Sigmoid colon (tissue), 7 donors: ENCODE measurements around the gene CAMKK2. TPM values are rescaled to one million over a fixed set of nuclear protein-coding genes. Genes with fewer than 3 reads are reported as not detected.
"Not testable (repeated sequence)": the region's sequence is repeated elsewhere in the genome, so short reads cannot be mapped to it uniquely, and the experiment has no call there.

Source experiments
- DNase-seq: peaks from one replicate; pipeline ENCODE4 v3.0.0-alpha.2; 2019
- H3K27ac ChIP-seq, 4 donors: fragments of 200-600 bp; sonication (generic); one replicate each; pipeline ENCODE4 v1.5.1; 2016 to 2019; ENCODE audit warnings: mild to moderate bottlenecking in 1 of 4
- H3K27me3 ChIP-seq, 3 donors: fragments of 200-600 bp; sonication (generic); one replicate each; pipeline ENCODE4 v1.5.1; 2019; ENCODE audit warnings: mild to moderate bottlenecking in 1 of 3
- H3K36me3 ChIP-seq, 4 donors: fragments of 200-600 bp; sonication (generic); one replicate each; pipeline ENCODE4 v1.5.1; 2016 to 2019
- H3K4me1 ChIP-seq, 4 donors: fragments of 200-600 bp; sonication (generic); one replicate each; pipeline ENCODE4 v1.5.1; 2017 to 2019
- H3K4me3 ChIP-seq, 4 donors: fragments of 200-600 bp; sonication (generic); one replicate each; pipeline ENCODE4 v1.5.1; 2017 to 2019; ENCODE audit warnings: mild to moderate bottlenecking in 2 of 4, moderate library complexity in 1 of 4
- H3K9me3 ChIP-seq, 4 donors: fragments of 200-600 bp in 3 of 4; sonication (generic) in 3 of 4; one replicate each; pipeline versions ENCODE4 v1.5.1 to v1.6.1; 2013 to 2019
- EP300 ChIP-seq, 4 donors: sonication (generic); formaldehyde crosslinking; IDR thresholded peaks; one replicate each; pipeline ENCODE4 v1.6.1; 2017; ENCODE audit warnings: antibody characterized with exemption in 4 of 4
- POLR2A ChIP-seq, 2 donors: fragments of 450-650 bp; IDR thresholded peaks; one replicate each; pipeline ENCODE4 v1.6.1; 2016; ENCODE audit warnings: antibody characterized with exemption in 2 of 2, mild to moderate bottlenecking in 2 of 2, moderate library complexity in 2 of 2
- POLR2AphosphoS5 ChIP-seq, 4 donors: sonication (generic); formaldehyde crosslinking; IDR thresholded peaks; one replicate each; pipeline ENCODE4 v1.6.1; 2017; ENCODE audit warnings: antibody characterized with exemption in 4 of 4
- WGBS, 2 donors: extraction: QIAGEN DNeasy Blood & Tissue Kit; methylation state at CpG; one replicate each; pipeline ENCODE4 v1.1.7; 2013; 5-methylcytosine and 5-hydroxymethylcytosine counted together
- intact Hi-C: fragments of 100-400 bp; cut with DNase I; formaldehyde crosslinking; loops from one replicate; pipeline ENCODE4 v1.15.1; 2023
- polyA plus RNA-seq, 3 donors: library from polyadenylated mRNA; stranded (reverse); fragments of 200-250 nt; gene quantifications; one replicate each; pipeline ENCODE4 v1.2.3, GENCODE V29; 2013
- total RNA-seq, 4 donors: library from RNA; depleted of rRNA; stranded (reverse); fragments of >200 nt; gene quantifications; one replicate each; pipeline ENCODE4 v1.1.0, GENCODE V29; 2016
- TF ChIP-seq, protein P1 (sequence below), 4 experiments: fragments of 450-650 bp in 3 of 4; fragments of 200-600 bp in 1 of 4; IDR thresholded peaks; one replicate each; pipeline ENCODE4 v1.5.1; 2016 to 2019; ENCODE audit warnings: antibody characterized with exemption in 4 of 4, mild to moderate bottlenecking in 3 of 4, moderate library complexity in 2 of 4
- donor health status: healthy with polysubstance abuse.
- donor health status: Bipolar disorder and iron deficiency.
- donor health status: healthy.

CAMKK2 gene
- total and polyA plus RNA-seq, 7 donors, result 18.0 to 33.8 (median 25.0) TPM

DNA sequence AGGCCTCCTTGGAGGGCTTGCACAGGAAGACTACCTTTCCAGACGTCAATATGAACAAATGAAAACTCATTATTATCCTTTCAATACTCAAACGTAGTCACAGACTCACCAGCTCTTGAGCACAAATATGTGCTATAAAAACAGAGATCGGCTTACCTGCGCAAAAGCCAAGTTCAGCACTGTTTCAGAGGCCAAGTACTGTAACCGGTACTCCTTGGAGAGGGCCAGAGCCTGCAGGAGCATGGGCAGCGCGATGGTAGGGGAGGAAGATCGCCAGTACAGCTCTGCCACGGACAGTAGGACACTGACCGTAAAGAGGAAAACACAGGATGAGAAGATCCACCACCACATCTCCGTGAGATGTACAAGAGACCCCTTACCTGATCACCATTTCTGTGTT lies 21.6 kb upstream of the CAMKK2 start:
- intact Hi-C loops, result no loop called here
- Histone ChIP-seq H3K36me3 (peaks cover 0 to 62% (median 14%) of the 10 kb centered on the region in 4 donors), H3K27ac (no peak overlapping the region), H3K9me3 (no peaks in the 10 kb centered on the region), H3K4me1 (no peaks in the 10 kb centered on the region), H3K27me3 (no peaks in the 10 kb centered on the region), H3K4me3 (no peak overlapping the region)
- TF ChIP-seq POLR2A (IDR thresholded peaks at IDR 0.05), result no peak
- TF ChIP-seq EP300 (IDR thresholded peaks at IDR 0.05), result no peak
- TF ChIP-seq POLR2AphosphoS5 (IDR thresholded peaks at IDR 0.05), result no peak
- TF ChIP-seq, protein P1, sequence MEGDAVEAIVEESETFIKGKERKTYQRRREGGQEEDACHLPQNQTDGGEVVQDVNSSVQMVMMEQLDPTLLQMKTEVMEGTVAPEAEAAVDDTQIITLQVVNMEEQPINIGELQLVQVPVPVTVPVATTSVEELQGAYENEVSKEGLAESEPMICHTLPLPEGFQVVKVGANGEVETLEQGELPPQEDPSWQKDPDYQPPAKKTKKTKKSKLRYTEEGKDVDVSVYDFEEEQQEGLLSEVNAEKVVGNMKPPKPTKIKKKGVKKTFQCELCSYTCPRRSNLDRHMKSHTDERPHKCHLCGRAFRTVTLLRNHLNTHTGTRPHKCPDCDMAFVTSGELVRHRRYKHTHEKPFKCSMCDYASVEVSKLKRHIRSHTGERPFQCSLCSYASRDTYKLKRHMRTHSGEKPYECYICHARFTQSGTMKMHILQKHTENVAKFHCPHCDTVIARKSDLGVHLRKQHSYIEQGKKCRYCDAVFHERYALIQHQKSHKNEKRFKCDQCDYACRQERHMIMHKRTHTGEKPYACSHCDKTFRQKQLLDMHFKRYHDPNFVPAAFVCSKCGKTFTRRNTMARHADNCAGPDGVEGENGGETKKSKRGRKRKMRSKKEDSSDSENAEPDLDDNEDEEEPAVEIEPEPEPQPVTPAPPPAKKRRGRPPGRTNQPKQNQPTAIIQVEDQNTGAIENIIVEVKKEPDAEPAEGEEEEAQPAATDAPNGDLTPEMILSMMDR (IDR thresholded peaks at IDR 0.05), result no peak
- 91 to 94% methylated on average over 11 of the region's 11 CpGs for WGBS, 2 donors
- no peak for DNase-seq

DNA sequence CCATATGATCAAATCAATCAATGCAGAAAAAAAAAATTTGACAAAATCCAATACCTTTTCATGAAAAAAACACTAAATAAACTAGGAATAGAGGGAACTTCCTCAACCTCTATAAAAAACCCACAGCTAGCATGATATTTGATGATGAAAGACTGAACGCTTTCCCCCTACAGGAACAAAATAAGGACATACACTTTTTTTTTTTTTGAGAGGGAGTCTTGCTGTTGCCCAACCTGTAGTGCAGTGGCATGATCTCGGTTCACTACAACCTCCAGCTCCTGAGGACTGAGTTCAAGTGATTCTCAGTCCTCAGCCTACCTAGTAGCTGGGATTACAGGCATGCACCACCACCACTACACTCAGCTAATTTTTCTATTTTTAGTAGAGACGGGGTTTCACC lies 17.9 kb upstream of the CAMKK2 start:
- no peaks in the 10 kb centered on the region for H3K27me3 ChIP-seq
- H3K9me3 ChIP-seq, result no peaks in the 10 kb centered on the region
- H3K4me3 ChIP-seq, result no peak overlapping the region
- no peaks in the 10 kb centered on the region for H3K4me1 ChIP-seq
- H3K27ac ChIP-seq, result no peak overlapping the region
- H3K36me3 ChIP-seq, result peaks cover 0 to 36% (median 14%) of the 10 kb centered on the region in 4 donors
- DNase-seq, result no peak
- intact Hi-C loops, result no loop called here
- no peak for TF ChIP-seq POLR2AphosphoS5 (IDR thresholded peaks at IDR 0.05)
- TF ChIP-seq, protein P1 (IDR thresholded peaks at IDR 0.05), result no peak
- no peak for TF ChIP-seq EP300 (IDR thresholded peaks at IDR 0.05)
- TF ChIP-seq POLR2A (IDR thresholded peaks at IDR 0.05), result no peak
- WGBS, 2 donors, result 92 to 93% methylated on average over 3 of the region's 3 CpGs

DNA sequence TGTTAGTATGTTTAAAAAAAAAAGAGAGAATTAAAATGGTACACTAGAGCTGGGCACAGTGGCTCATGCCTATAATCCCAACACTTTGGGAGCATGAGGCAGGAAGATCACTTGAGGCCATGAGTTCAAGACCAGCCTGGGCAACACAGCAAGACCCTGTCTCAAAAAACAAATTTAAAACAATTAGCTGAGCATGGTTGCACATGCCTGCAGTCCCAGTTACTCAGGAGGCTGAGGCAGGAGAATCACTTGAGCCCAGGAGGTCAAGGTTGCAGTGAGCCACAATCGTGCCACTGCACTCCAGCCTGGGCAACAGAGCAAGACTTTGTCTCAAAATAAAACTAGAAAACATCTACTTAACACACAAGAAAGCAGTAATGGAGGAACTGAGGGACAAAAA lies 13.7 kb upstream of the CAMKK2 start:
- intact Hi-C loops, H3K9me3 ChIP-seq, H3K27ac ChIP-seq, H3K4me3 ChIP-seq, H3K27me3 ChIP-seq, H3K4me1 ChIP-seq, DNase-seq: not testable (repeated sequence)
- H3K36me3 ChIP-seq, result peaks cover 0 to 28% (median 17%) of the 10 kb centered on the region in 4 donors
- WGBS, 2 donors, result 90 to 93% methylated on average over 1 of the region's 1 CpG

DNA sequence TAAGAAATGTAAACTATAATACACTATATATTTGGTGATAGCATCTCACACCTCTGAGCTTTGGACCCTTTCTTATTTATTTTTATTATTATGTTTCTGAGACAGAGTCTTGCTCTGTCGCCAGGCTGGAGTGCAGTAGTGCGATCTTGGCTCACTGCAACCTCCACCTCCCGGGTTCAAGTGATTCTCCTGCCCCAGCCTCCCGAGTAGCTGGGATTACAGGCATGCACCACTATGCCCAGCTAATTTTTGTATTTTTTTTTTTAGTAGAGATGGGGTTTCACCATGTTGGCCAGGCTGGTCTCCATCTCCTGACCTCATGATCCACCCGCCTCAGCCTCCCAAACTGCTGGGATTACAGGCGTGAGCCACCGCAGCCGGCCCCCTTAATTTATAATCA lies 10.9 kb upstream of the CAMKK2 start:
- H3K4me3 ChIP-seq, H3K27ac ChIP-seq, DNase-seq, H3K27me3 ChIP-seq, H3K9me3 ChIP-seq, intact Hi-C loops, H3K4me1 ChIP-seq: not testable (repeated sequence)
- WGBS, 2 donors, result 88 to 94% methylated on average over 8 of the region's 8 CpGs
- peaks cover 0 to 28% (median 17%) of the 10 kb centered on the region in 4 donors for H3K36me3 ChIP-seq

DNA sequence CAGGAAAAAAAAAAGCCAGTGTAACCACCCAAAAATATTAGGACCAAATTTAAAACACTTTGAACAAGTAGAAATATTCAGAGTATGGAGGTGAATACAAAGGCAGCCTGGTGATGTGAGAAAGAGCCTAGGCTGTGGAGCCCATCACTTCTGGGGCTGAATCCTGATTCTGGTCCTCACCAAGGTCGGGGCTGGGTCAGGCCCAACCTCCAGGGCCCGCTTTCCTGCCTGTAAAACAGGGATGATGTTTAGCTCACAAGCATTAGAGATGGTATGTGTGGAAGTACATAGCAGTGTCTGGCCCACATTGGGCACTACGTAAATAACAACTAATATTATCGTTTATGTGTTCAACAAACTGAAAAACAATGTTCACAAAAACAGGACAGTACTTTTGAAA lies 7.8 kb upstream of the CAMKK2 start:
- H3K27me3 ChIP-seq, result no peaks in the 10 kb centered on the region
- H3K9me3 ChIP-seq, result no peaks in the 10 kb centered on the region
- H3K36me3 ChIP-seq, result peaks cover 0 to 20% (median 12%) of the 10 kb centered on the region in 4 donors
- no peak overlapping the region for H3K4me3 ChIP-seq
- TF ChIP-seq POLR2AphosphoS5 (IDR thresholded peaks at IDR 0.05) (no peak), POLR2A (IDR thresholded peaks at IDR 0.05) (no peak), EP300 (IDR thresholded peaks at IDR 0.05) (no peak)
- TF ChIP-seq, protein P1 (IDR thresholded peaks at IDR 0.05), result no peak
- H3K4me1 ChIP-seq, result peaks cover 0 to 6% (median 0%) of the 10 kb centered on the region in 4 donors
- DNase-seq, result no peak
- intact Hi-C loops, result no loop called here
- 88 to 90% methylated on average over 4 of the region's 4 CpGs for WGBS, 2 donors
- H3K27ac ChIP-seq, result no peak overlapping the region

DNA sequence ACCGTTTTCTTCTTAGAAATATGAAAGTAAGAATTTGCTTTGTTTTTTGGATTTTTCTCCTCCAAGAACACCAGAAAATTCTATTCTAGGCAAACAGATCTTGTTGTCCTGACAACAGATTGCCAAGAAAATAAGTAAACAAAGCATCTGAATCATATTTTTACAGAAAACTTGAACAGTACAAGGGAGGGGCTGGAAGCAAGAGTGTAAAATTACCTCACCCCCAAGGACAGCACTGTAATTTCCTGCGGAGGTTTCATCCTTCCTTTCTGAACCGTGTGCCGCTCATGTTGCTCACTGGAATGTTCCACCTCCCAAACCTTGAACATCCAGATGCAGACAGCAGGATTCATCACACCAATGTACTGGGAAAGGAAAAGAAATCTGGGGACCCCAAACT lies 5.4 kb upstream of the CAMKK2 start:
- H3K27ac ChIP-seq, result no peak overlapping the region
- intact Hi-C loops, result no loop called here
- H3K4me3 ChIP-seq, result no peak overlapping the region
- DNase-seq, result no peak
- no peaks in the 10 kb centered on the region for H3K27me3 ChIP-seq
- H3K4me1 ChIP-seq, result peaks cover 0 to 15% (median 12%) of the 10 kb centered on the region in 4 donors
- TF ChIP-seq, protein P1 (IDR thresholded peaks at IDR 0.05), result no peak
- no peak for TF ChIP-seq EP300 (IDR thresholded peaks at IDR 0.05)
- H3K36me3 ChIP-seq, result peaks cover 0 to under 1% (median 0%) of the 10 kb centered on the region in 4 donors
- 62 to 65% methylated on average over 4 of the region's 4 CpGs for WGBS, 2 donors
- H3K9me3 ChIP-seq, result no peaks in the 10 kb centered on the region
